A673 (cell line): ENCODE data around the gene AFF1.

Source experiments
- EZH2 ChIP-seq: fragments of 200-600 bp; sonication (generic); IDR thresholded peaks from 2 replicates; pipeline ENCODE4 v1.6.1; 2017; ENCODE audit warnings: borderline replicate concordance, low read depth, mild to moderate bottlenecking, mixed read lengths, antibody characterized with exemption, low read length; ENCODE audit not compliant: poor library complexity, severe bottlenecking
- TF ChIP-seq, protein P1 (sequence below): fragments of 300-800, 200-600 bp; sonication (generic); conservative IDR thresholded peaks from 2 replicates; pipeline ENCODE4 v1.5.1; 2017; ENCODE audit warnings: low read depth, mild to moderate bottlenecking, antibody characterized with exemption, low read length, moderate library complexity, mixed read lengths

DNA sequence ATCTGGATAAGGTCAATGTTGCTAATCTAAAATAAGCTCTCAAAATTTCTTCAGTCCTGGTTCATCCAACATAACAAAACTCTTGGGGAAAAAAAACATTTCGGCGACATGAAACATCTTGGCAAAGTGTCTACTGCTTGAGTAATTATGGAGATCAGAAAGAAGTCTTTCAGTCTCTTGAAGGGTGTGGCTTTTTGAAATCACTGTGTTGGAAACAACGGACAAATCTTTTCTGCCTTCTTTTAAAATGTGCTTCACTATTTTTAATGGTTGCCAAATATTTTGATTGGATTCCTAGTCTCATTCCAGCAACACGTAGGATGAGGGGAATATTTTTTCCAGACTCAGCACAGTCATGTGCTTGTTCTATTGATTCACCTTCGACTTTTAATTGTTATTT, 147.0 kb downstream of the AFF1 start:
- TF ChIP-seq, protein P1, sequence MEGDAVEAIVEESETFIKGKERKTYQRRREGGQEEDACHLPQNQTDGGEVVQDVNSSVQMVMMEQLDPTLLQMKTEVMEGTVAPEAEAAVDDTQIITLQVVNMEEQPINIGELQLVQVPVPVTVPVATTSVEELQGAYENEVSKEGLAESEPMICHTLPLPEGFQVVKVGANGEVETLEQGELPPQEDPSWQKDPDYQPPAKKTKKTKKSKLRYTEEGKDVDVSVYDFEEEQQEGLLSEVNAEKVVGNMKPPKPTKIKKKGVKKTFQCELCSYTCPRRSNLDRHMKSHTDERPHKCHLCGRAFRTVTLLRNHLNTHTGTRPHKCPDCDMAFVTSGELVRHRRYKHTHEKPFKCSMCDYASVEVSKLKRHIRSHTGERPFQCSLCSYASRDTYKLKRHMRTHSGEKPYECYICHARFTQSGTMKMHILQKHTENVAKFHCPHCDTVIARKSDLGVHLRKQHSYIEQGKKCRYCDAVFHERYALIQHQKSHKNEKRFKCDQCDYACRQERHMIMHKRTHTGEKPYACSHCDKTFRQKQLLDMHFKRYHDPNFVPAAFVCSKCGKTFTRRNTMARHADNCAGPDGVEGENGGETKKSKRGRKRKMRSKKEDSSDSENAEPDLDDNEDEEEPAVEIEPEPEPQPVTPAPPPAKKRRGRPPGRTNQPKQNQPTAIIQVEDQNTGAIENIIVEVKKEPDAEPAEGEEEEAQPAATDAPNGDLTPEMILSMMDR: no peak
- TF ChIP-seq EZH2: no peak
